Hepatocyte (in vitro differentiated cells): Measurements from ENCODE around the gene PLSCR1. TPM values are rescaled to one million over a fixed set of nuclear protein-coding genes. Genes with fewer than 3 reads are reported as not detected.
A peak's percentile ranks its signal among the peaks of the same experiment; 100 is the strongest.

Experiments used
- DNase-seq: peaks from one replicate; pipeline ENCODE4 v3.0.0-alpha.2; 2016; ENCODE audit warnings: low spot score
- H2AFZ ChIP-seq: fragments of 200-600 bp; sonication (generic); 2 replicates; pipeline ENCODE4 v1.6.0; 2016; ENCODE audit warnings: antibody characterized with exemption, mild to moderate bottlenecking
- H3K27ac ChIP-seq: fragments of 200-600 bp; sonication (generic); 2 replicates; pipeline ENCODE4 v1.5.1; 2016; ENCODE audit warnings: mild to moderate bottlenecking
- H3K27me3 ChIP-seq: fragments of 200-600 bp; sonication (generic); 2 replicates; pipeline ENCODE4 v1.6.1; 2016
- H3K36me3 ChIP-seq: fragments of 200-600 bp; sonication (generic); replicated peaks from 2 replicates; pipeline ENCODE4 v1.5.1; 2016; ENCODE audit warnings: low read depth; ENCODE audit not compliant: insufficient read depth
- H3K4me1 ChIP-seq: fragments of 200-600 bp; sonication (generic); 2 replicates; pipeline ENCODE4 v1.5.1; 2016; ENCODE audit warnings: mild to moderate bottlenecking, moderate library complexity; ENCODE audit not compliant: insufficient read depth
- H3K4me2 ChIP-seq: fragments of 200-600 bp; sonication (generic); 2 replicates; pipeline ENCODE4 v1.6.0; 2016
- H3K4me3 ChIP-seq: fragments of 200-600 bp; sonication (generic); 2 replicates; pipeline ENCODE4 v1.5.1; 2016; ENCODE audit warnings: mild to moderate bottlenecking
- H3K79me2 ChIP-seq: fragments of 200-600 bp; sonication (generic); 2 replicates; pipeline ENCODE4 v1.6.0; 2017; ENCODE audit warnings: mild to moderate bottlenecking
- H3K9me2 ChIP-seq: fragments of 200-600 bp; sonication (generic); replicated peaks from 2 replicates; pipeline ENCODE4 v1.6.0; 2017; ENCODE audit warnings: mild to moderate bottlenecking; ENCODE audit not compliant: insufficient read depth
- H3K9me3 ChIP-seq: fragments of 200-600 bp; sonication (generic); 2 replicates; pipeline ENCODE4 v1.5.1; 2016; ENCODE audit warnings: low read depth, mild to moderate bottlenecking
- H4K20me1 ChIP-seq: fragments of 200-600 bp; sonication (generic); 2 replicates; pipeline ENCODE4 v1.6.0; 2016; ENCODE audit warnings: mild to moderate bottlenecking; ENCODE audit not compliant: insufficient read depth, poor library complexity, severe bottlenecking
- CTCF ChIP-seq: fragments of 200-600 bp; sonication (generic); IDR thresholded peaks from 2 replicates; pipeline ENCODE4 v1.5.1; 2016; ENCODE audit warnings: antibody characterized with exemption, mild to moderate bottlenecking; ENCODE audit not compliant: poor library complexity
- EZH2 ChIP-seq: fragments of 200-600 bp; sonication (generic); IDR thresholded peaks from 2 replicates; pipeline ENCODE4 v1.6.1; 2016; ENCODE audit warnings: antibody characterized with exemption, mild to moderate bottlenecking, borderline replicate concordance
- EZH2phosphoT487 ChIP-seq: fragments of 200-600 bp; sonication (generic); IDR thresholded peaks from one replicate; pipeline ENCODE4 v1.6.1; 2018; ENCODE audit warnings: antibody characterized with exemption, mild to moderate bottlenecking, low read depth, moderate library complexity; ENCODE audit not compliant: unreplicated experiment, severe bottlenecking
- WGBS: methylation state at CpG from one replicate; pipeline ENCODE4 v1.1.6; 2016; ENCODE audit warnings: low lambda C conversion rate; ENCODE audit errors: missing lambda C conversion rate; 5-methylcytosine and 5-hydroxymethylcytosine counted together
- polyA plus RNA-seq: library from polyadenylated mRNA; unstranded; fragments of >200 nt; fragmentation: Nextera tagmentation; extraction: Ambion mirVana; gene quantifications from 2 replicates; pipeline ENCODE4 v1.2.1, GENCODE V29; 2016
- total RNA-seq: library from RNA; depleted of rRNA; stranded (reverse); fragments of >200 nt; gene quantifications from 2 replicates; pipeline ENCODE4 v1.2.3, GENCODE V29; 2014

PLSCR1 gene, protein sequence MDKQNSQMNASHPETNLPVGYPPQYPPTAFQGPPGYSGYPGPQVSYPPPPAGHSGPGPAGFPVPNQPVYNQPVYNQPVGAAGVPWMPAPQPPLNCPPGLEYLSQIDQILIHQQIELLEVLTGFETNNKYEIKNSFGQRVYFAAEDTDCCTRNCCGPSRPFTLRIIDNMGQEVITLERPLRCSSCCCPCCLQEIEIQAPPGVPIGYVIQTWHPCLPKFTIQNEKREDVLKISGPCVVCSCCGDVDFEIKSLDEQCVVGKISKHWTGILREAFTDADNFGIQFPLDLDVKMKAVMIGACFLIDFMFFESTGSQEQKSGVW
- 72.6 and 109 TPM in 2 replicates for total RNA-seq
- polyA plus RNA-seq = 44.5 and 44.9 TPM in 2 replicates

GRCh38 chr3:146544002-146544928 lies at the start of gene PLSCR1:
PLSCR1 (minus strand) TSS chr3:146544607; CDS start chr3:146536552, 8,055 bp downstream.
- H3K9me3 ChIP-seq = no peaks in the 10 kb centered on the region
- peak within 1 kb of the TSS; percentile 35 for H2AFZ ChIP-seq
- no peaks in the 10 kb centered on the region for H3K27me3 ChIP-seq
- TF ChIP-seq EZH2phosphoT487 = no peak
- no peak for TF ChIP-seq CTCF
- TF ChIP-seq EZH2 = no peak
- peak; percentile 95 for DNase-seq
- WGBS = 1% methylated on average over 49 of the region's 51 CpGs
- peak within 1 kb of the TSS; percentile 83 for H3K4me3 ChIP-seq
- H3K4me2 ChIP-seq = peak within 1 kb of the TSS; percentile 81
- no peaks in the 10 kb centered on the region for H4K20me1 ChIP-seq
- no peaks in the 10 kb centered on the region for H3K9me2 ChIP-seq
- peaks cover 50% of the 10 kb centered on the region for H3K79me2 ChIP-seq
- peaks cover 8% of the 10 kb centered on the region for H3K4me1 ChIP-seq
- no peaks in the 10 kb centered on the region for H3K36me3 ChIP-seq
- peak within 1 kb of the TSS; percentile 97 for H3K27ac ChIP-seq

DNA sequence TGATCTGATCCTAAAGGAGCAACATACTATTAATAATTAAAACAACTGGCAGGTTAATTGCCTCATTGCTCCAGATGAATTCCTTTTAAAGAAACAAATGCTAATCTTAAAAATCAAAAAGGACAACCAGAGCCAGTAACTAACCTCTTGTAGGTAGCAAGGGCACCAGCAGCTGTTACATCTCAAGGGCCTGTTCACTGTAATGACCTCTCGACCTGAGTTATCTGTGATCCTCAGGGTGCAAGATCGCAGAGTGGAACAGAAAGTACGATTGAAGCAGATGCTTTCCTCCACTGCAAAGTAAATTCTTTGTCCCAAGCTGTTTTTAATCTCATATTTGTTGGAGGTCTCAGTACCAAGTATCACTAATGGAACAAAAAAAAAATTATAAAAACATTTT lies 49.4 kb upstream of the PLSCR1 start:
- H3K4me2 ChIP-seq = no peak overlapping the region
- TF ChIP-seq CTCF (no peak), EZH2phosphoT487 (no peak), EZH2 (no peak)
- 60% methylated on average over 3 of the region's 3 CpGs for WGBS
- no peak for DNase-seq
- H3K4me1 ChIP-seq = no peaks in the 10 kb centered on the region
- H3K4me3 ChIP-seq = no peak overlapping the region
- no peaks in the 10 kb centered on the region for H3K9me3 ChIP-seq
- no peaks in the 10 kb centered on the region for H3K9me2 ChIP-seq
- no peak overlapping the region for H3K27ac ChIP-seq
- no peaks in the 10 kb centered on the region for H3K79me2 ChIP-seq
- H3K27me3 ChIP-seq = no peaks in the 10 kb centered on the region
- H3K36me3 ChIP-seq = no peaks in the 10 kb centered on the region
- H4K20me1 ChIP-seq = no peaks in the 10 kb centered on the region
- H2AFZ ChIP-seq = no peak overlapping the region

GRCh38 chr3:146590521-146590920 lies 46.1 kb upstream of the PLSCR1 start:
- no peak overlapping the region for H3K27ac ChIP-seq
- 58% methylated on average over 2 of the region's 2 CpGs for WGBS
- H3K4me2 ChIP-seq = no peak overlapping the region
- no peaks in the 10 kb centered on the region for H3K9me2 ChIP-seq
- no peaks in the 10 kb centered on the region for H3K4me1 ChIP-seq
- no peak for DNase-seq
- H3K9me3 ChIP-seq = no peaks in the 10 kb centered on the region
- H2AFZ ChIP-seq = no peak overlapping the region
- H3K27me3 ChIP-seq = no peaks in the 10 kb centered on the region
- no peak overlapping the region for H3K4me3 ChIP-seq
- H4K20me1 ChIP-seq = no peaks in the 10 kb centered on the region
- no peaks in the 10 kb centered on the region for H3K36me3 ChIP-seq
- TF ChIP-seq EZH2 = no peak
- TF ChIP-seq EZH2phosphoT487 = no peak
- H3K79me2 ChIP-seq = no peaks in the 10 kb centered on the region
